Mesenteric fat pad (tissue), 1 donor: ENCODE measurements around the gene GALE. TPM values are rescaled to one million over a fixed set of nuclear protein-coding genes. Genes with fewer than 3 reads are reported as not detected.
"Not testable (repeated sequence)": the region's sequence is repeated elsewhere in the genome, so short reads cannot be mapped to it uniquely, and the experiment has no call there.

Source experiments
- DNase-seq: peaks from one replicate; pipeline ENCODE4 v3.0.0-alpha.2; 2020; ENCODE audit warnings: low spot score
- total RNA-seq: library from RNA; stranded (reverse); fragmentation: NEBNext Ultra II Directional; extraction: Animal tissue kit (Norgen Biotek cat#: 25700); gene quantifications from one replicate; pipeline ENCODE4 v1.2.1, GENCODE V29; 2021
- donor health status: DM: yes; HTN: yes; CAD: no.

GALE gene
- total RNA-seq, 1 donor from 2014 or later, result 22.6 TPM

DNA sequence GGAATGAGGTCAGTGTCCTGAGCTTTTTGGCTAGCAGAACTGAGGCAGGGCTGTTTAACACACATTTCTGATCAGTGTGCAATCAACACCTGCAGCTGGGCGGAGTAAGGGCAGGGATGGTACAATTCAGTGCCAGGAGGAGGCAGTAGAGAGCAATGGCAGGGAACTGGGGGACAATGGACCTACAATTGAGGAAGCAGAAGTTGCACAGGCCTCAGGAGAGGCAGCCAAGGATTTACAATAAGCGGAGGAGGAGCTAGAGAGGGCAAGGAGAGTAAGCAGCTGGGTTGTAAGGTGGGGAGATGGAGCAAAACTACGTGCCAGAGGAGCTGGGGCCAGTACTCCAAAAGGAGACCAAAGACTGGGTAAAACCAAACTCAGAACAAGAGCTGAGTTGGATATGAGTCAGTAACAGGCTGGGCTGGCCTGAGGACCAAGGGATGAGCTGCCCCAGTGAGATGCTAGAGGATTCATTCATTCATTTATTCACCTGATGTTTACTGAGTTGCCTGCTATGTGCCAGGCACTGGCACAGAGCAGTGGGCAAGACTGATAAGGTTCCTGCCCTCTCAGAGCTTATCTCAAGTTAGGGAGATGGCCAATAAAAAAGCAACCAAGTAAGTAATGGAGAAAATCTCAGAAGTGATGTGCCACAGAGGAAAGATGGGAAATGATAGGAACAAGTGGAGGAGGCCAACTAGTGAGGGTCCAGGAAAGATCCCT lies 10.4 kb upstream of the GALE start:
- DNase-seq, result no peak

GRCh38 chr1:23809751-23810171 lies 9.2 kb upstream of the GALE start:
- DNase-seq, result no peak

- no peak for DNase-seq
These were observed 6.9 kb upstream of the GALE start for GRCh38 chr1:23807453-23807852.

DNA sequence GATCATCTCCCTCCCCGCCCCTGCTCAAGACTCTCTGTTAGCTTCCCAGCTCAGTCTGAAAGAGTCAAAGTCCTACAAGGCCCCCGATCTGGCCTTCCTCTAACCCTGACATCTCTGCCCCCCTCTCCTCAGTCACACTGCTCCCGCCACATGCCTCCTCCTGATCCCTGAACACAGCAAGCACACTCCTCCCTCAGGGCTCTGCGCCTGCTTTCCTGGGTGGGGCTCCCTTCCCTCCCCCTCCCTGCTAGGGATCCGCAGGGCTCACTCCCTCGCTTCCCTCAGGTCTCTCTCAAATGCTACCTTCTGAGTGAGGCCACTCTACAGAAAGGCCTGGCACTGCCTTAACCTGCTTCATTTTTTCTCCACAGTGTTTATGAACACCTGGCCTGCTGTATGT lies 5.7 kb upstream of the GALE start:
- no peak for DNase-seq

DNA sequence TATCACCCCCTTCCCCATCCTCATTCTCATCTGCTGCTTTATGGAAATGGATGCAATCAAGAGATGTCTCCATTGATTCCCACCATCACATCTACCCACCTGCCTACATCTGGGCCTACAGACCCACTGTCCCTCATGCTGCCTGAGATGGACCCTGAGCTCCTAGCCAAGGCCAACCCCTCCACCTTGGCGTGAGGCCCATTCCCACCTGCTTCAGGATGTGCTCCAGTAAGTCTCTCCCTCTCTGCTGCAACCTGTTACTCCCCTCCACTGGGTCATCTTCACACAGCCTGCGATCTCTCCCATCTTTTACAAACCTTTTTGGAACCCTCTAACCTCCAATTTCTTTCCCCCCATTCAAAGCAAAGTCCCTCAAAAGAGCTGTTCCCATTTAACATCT lies 4.5 kb upstream of the GALE start:
- no peak for DNase-seq

DNA sequence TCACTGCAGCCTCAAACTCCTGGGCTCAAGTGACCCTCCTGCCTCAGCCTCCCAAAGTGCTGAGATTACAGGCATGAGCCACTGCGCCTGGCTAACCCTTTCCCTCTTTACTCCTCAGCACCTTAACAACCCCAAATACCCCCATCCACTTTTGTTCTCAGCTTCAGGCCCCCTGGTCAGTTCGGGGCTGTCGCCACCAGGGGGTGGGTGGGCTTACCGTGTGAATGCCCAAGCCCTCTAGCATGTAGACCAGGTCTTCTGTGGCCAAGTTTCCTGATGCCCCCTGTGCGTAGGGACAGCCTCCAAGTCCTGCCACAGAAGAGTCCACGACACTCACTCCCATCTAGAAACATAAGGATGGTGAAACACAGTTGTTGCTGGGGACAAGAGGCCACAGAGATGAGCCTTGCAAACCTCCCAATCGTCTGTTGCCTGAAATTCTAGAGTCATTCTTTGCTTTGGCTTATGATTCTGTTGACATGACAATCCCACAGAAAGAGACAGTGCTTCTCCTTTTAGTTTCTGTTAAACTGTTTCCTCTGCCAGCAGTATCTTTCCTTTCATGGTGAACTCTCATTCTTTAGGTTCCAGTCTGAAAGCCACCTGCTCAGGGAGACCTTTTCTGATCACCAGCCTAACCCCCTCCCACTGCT lies 3.8 kb upstream of the GALE start:
- no peak for DNase-seq

- no peak for DNase-seq
These were observed 3.1 kb upstream of the GALE start for GRCh38 chr1:23803674-23804073.

GRCh38 chr1:23802809-23803342 lies 2.3 kb upstream of the GALE start:
- DNase-seq, result not testable (repeated sequence)

- no peak for DNase-seq
These were observed 1.3 kb upstream of the GALE start for GRCh38 chr1:23801876-23802275.

GRCh38 chr1:23801338-23801748 lies 789 bp upstream of the GALE start:
- no peak for DNase-seq

DNA sequence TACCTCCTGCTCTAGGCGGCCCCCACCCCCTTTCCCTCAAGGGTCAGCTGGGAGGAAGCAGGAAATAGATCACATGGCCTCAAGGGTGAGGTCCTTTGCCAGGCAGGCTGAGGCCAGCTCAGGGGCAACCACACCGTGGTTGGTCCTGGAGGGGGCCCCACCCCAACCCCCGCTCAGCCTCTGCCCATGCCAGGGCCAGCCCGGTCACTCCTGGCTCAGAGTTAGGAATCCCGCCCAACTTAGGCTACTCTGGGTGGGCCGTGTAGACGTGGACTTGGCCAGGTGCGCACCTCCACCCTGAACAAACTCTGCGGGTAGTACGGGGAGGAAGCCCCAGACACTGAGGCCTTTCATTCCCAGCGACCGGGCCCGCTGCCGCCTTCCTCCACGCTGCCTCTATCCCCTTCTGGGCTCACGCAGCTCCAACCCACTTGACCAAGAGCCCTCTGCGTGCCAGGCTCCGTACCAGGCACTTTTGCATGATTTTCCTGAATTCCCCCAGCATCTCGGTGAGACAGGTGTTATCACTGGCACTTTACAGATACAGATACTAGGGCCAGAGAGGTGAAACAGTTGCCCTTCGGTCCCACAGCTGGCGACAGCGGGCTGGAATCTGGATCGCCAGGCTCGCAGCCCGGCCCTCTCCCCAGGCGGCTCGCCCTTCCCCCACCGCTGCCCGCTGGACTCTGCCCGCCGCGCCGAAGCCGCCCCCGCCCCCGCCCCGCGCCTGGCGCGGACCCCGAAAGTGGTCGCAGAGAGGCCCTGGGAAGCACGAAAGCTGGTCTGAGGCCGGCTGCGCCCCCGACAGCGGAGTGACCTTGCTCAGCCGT lies 769 bp downstream of the GALE start:
- DNase-seq, result peak; percentile 91

DNA sequence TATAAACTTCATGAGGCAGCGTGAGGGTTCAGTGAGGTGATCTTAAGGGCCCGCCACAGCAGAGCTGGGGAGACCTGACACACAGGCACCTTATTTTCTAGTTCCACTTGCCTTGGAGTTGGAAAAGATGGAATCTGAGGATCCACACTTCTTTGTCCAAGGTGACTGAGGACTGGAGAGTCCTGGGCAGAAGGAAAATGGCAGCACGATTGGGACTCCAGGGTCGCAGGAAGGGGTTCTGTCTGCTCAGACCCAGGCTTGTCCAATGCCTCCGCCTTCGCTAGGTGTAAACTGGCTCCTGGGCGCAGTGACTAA lies 1.3 kb downstream of the GALE start:
- DNase-seq, result no peak

- no peak for DNase-seq
These were observed 1.9 kb downstream of the GALE start for GRCh38 chr1:23798662-23799142.

DNA sequence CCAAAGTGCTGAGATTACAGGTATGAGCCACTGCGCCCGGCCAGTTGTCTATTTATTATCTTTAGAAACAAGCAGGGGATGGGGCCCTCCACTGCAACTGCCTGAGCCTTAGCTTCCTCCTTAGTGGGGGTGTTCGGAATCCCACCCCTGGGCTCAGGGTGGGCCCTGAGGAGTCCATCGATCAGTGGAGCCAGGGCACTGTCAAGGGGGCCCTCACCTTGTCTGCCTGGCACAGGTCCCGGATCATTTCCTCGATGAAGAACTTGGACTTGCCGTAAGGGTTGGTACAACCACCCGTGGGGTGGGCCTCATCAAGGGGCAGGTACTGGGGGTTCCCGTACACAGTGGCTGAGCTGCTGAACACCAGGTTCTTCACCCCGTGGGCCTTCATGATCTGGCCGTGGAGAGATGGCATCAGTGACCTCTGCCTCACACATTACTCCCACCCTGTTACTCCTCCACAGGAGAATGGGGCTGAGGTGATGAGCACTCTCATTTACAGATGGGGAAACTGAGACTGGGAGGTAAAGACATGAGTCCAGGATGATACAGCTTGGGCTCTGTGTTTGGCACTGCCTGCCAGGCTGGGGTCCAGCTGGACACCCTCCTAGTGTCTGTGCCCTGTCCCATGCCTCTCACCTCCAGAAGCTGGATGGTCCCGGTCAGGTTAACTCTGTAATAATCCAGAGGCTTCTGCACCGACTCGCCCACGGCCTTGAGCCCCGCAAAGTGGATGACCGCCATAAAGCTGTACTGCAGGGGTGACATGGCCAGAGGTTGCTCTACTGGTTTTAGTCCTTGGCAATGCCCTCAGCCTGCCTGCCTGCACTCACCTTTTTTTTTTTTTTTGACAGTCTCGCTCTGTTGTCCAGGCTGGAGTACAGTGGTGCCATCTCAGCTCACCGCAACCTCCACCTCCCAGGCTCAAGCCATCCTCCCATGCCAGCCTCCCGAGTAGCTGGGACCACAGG lies 2.8 kb downstream of the GALE start:
- no peak for DNase-seq

GRCh38 chr1:23796466-23797271 lies 3.9 kb downstream of the GALE start:
- DNase-seq, result no peak

- DNase-seq, result no peak
These were observed 4.7 kb downstream of the GALE start for GRCh38 chr1:23795676-23796465.

DNA sequence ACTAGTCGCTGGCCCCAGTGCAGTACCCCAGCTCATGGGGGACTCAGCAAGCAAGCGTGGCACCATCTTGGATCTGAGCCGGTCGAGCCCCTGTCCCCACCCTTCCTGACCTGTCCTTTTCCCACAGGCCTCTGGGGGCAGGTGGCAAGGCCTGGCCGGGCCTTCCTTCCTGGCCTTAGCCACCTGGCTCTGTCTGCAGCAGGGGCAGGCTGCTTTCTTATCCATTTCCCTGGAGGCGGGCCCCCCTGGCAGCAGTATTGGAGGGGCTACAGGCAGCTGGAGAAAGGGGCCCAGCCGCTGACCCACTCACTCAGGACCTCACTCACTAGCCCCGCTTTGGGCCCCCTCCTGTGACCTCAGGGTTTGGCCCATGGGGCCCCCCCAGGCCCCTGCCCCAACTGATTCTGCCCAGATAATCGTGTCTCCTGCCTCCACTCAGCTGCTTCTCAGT lies 5.8 kb downstream of the GALE start:
- DNase-seq, result not testable (repeated sequence)

DNA sequence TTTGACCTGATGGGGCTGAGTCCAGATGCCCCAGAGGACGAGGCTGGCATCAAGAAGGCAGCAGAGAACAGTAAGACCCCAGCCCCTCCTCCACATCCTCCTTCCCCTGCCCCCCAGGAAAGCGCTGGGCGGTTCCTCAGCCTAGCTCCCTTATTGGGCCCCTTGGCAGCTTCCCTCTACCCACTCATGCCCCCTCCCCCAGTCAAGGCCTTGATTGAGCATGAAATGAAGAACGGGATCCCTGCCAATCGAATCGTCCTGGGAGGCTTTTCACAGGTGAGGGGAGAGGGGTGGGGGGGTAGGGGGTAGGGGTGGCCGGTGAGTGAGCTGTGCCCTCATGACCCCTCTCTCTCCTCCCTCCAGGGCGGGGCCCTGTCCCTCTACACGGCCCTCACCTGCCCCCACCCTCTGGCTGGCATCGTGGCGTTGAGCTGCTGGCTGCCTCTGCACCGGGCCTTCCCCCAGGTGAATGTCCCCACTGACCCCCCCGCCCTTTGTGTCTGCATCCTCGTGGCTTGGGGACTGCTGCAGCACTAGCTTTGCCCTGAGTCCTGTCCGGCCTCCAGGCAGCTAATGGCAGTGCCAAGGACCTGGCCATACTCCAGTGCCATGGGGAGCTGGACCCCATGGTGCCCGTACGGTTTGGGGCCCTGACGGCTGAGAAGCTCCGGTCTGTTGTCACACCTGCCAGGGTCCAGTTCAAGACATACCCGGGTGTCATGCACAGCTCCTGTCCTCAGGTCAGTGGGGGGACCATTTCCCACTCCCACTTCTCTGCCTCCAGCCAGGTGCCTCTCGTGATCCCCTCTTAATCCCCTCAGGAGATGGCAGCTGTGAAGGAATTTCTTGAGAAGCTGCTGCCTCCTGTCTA lies 6.5 kb downstream of the GALE start:
- no peak for DNase-seq
